IMR-90 (cell line): ENCODE data around the gene ZCWPW1. TPM values are rescaled to one million over a fixed set of nuclear protein-coding genes. Genes with fewer than 3 reads are reported as not detected.
A peak's percentile ranks its signal among the peaks of the same experiment; 100 is the strongest.

ENCODE experiments used
- ATAC-seq: fragments of 200-7000 bp; cut with Tn5 transposase; 2 replicates; pipeline ENCODE4 v1.9.1; 2020; ENCODE audit warnings: low read depth, mild to moderate bottlenecking, moderate library complexity
- BruUV-seq: library from RNA; stranded (reverse); fragments of 400-500 nt; replicated peaks from 2 replicates; lab custom pipeline; 2021; lab: Mats Ljungman, UMichigan
- CTCF ChIA-PET: fragments of 300-600 bp; formaldehyde crosslinking; extraction: SDS; loops from one replicate; lab custom pipeline; 2021; ENCODE audit warnings: antibody characterized with exemption; lab: Yijun Ruan, JAX
- POLR2A ChIA-PET: fragments of 300-600 bp; sonication (Branson Sonifier 250); formaldehyde crosslinking; loops from one replicate; lab custom pipeline; 2022; ENCODE audit warnings: antibody characterized with exemption; ENCODE audit not compliant: unreplicated experiment; lab: Charles Lee
- DNase-seq: peaks from one replicate; pipeline ENCODE4 v3.0.0; 2013
- H2AFZ ChIP-seq: replicated peaks from 2 replicates; pipeline ENCODE3; 2013; ENCODE audit warnings: low read length, mild to moderate bottlenecking; ENCODE audit not compliant: poor library complexity
- H2AK5ac ChIP-seq: 2 replicates; pipeline ENCODE4 v1.6.1; 2013; ENCODE audit warnings: low read depth, low read length, inconsistent platforms
- H2AK9ac ChIP-seq: replicated peaks from 2 replicates; pipeline ENCODE3; 2013; ENCODE audit warnings: mild to moderate bottlenecking, low read depth, low read length, moderate library complexity; ENCODE audit not compliant: poor library complexity
- H2BK120ac ChIP-seq: 2 replicates; pipeline ENCODE4 v1.6.1; 2013; ENCODE audit warnings: low read depth, low read length, inconsistent platforms
- H2BK15ac ChIP-seq: 3 replicates; pipeline ENCODE4 v1.6.1; 2013; ENCODE audit warnings: low read depth, low read length, inconsistent platforms
- H2BK20ac ChIP-seq: 2 replicates; pipeline ENCODE4 v1.6.1; 2013; ENCODE audit warnings: low read depth, mild to moderate bottlenecking, inconsistent platforms, low read length, moderate library complexity
- H2BK5ac ChIP-seq: 2 replicates; pipeline ENCODE4 v1.6.1; 2013; ENCODE audit warnings: mild to moderate bottlenecking, low read depth, low read length, inconsistent platforms; ENCODE audit not compliant: poor library complexity, severe bottlenecking
- H3K14ac ChIP-seq: replicated peaks from 2 replicates; pipeline ENCODE4 v1.6.1; 2013; ENCODE audit warnings: low read depth, low read length, inconsistent platforms
- H3K18ac ChIP-seq: 2 replicates; pipeline ENCODE4 v1.6.1; 2013; ENCODE audit warnings: low read depth, low read length, control low read depth
- H3K23ac ChIP-seq: 2 replicates; pipeline ENCODE4 v1.6.1; 2013; ENCODE audit warnings: low read depth, low read length, inconsistent platforms
- H3K27ac ChIP-seq: 2 replicates; pipeline ENCODE4 v1.5.1; 2013; ENCODE audit warnings: mild to moderate bottlenecking, control low read depth, low read length; ENCODE audit not compliant: insufficient read depth
- H3K27me3 ChIP-seq: 2 replicates; pipeline ENCODE4 v1.6.1; 2013; ENCODE audit warnings: low read length; ENCODE audit not compliant: control insufficient read depth, insufficient read depth
- H3K36me3 ChIP-seq: 2 replicates; pipeline ENCODE4 v1.6.1; 2013; ENCODE audit warnings: low read length, mixed read lengths; ENCODE audit not compliant: control insufficient read depth, insufficient read depth
- H3K4ac ChIP-seq: 2 replicates; pipeline ENCODE4 v1.6.1; 2013; ENCODE audit warnings: low read depth, low read length, inconsistent platforms
- H3K4me1 ChIP-seq: 2 replicates; pipeline ENCODE4 v1.6.1; 2013; ENCODE audit warnings: low read length, mixed read lengths; ENCODE audit not compliant: control insufficient read depth, insufficient read depth
- H3K4me2 ChIP-seq: 2 replicates; pipeline ENCODE4 v1.6.1; 2013; ENCODE audit warnings: low read depth, mild to moderate bottlenecking, control low read depth, low read length, moderate library complexity
- H3K4me3 ChIP-seq: 2 replicates; pipeline ENCODE4 v1.5.1; 2013; ENCODE audit warnings: low read depth, mild to moderate bottlenecking, control low read depth, low read length, moderate library complexity; ENCODE audit not compliant: insufficient read depth
- H3K56ac ChIP-seq: 2 replicates; pipeline ENCODE4 v1.6.1; 2013; ENCODE audit warnings: low read length, inconsistent platforms; ENCODE audit not compliant: insufficient read depth; ENCODE audit errors: extremely low read depth
- H3K79me1 ChIP-seq, 2 experiments: 2 replicates each; pipeline ENCODE4 v1.6.1; 2013; ENCODE audit warnings: low read length in 2 of 2, inconsistent platforms in 1 of 2, low read depth in 1 of 2
- H3K9ac ChIP-seq: 2 replicates; pipeline ENCODE4 v1.6.1; 2013; ENCODE audit warnings: low read depth, low read length, control low read depth
- H3K9me1 ChIP-seq: 2 replicates; pipeline ENCODE4 v1.6.1; 2013; ENCODE audit warnings: low read length, inconsistent platforms; ENCODE audit not compliant: insufficient read depth
- H3K9me3 ChIP-seq: 2 replicates; pipeline ENCODE4 v1.6.1; 2013; ENCODE audit warnings: low read length; ENCODE audit not compliant: control insufficient read depth, insufficient read depth
- H4K20me1 ChIP-seq: 2 replicates; pipeline ENCODE4 v1.6.1; 2013; ENCODE audit warnings: low read length, inconsistent platforms; ENCODE audit not compliant: insufficient read depth
- H4K5ac ChIP-seq: 2 replicates; pipeline ENCODE4 v1.6.1; 2013; ENCODE audit warnings: mild to moderate bottlenecking, low read depth, low read length, control low read depth
- H4K8ac ChIP-seq, 2 experiments: 2 replicates each; pipeline ENCODE4 v1.6.1; 2013; ENCODE audit warnings: low read depth in 2 of 2, low read length in 2 of 2, control low read depth in 1 of 2, inconsistent platforms in 1 of 2
- H4K91ac ChIP-seq: 2 replicates; pipeline ENCODE4 v1.6.1; 2013; ENCODE audit warnings: low read depth, low read length, inconsistent platforms; ENCODE audit not compliant: insufficient read depth
- BHLHE40 ChIP-seq: fragments of 150-350 bp; IDR thresholded peaks from 2 replicates; pipeline ENCODE4 v1.6.1; 2016; ENCODE audit warnings: mild to moderate bottlenecking, low read depth, low read length
- CEBPB ChIP-seq: IDR thresholded peaks from 2 replicates; pipeline ENCODE4 v1.6.1; 2012; ENCODE audit warnings: low read depth, low read length, improper control_type of control experiment
- CHD1 ChIP-seq: IDR thresholded peaks from 2 replicates; pipeline ENCODE4 v1.6.1; 2012; ENCODE audit warnings: low read depth, low read length, improper control_type of control experiment
- FOS ChIP-seq: fragments of 150-350 bp; IDR thresholded peaks from 2 replicates; pipeline ENCODE4 v1.6.1; 2016; ENCODE audit warnings: low read depth, low read length
- MAFK ChIP-seq: IDR thresholded peaks from 2 replicates; pipeline ENCODE4 v1.6.1; 2012; ENCODE audit warnings: low read depth, low read length, improper control_type of control experiment
- MAZ ChIP-seq: IDR thresholded peaks from 2 replicates; pipeline ENCODE4 v1.6.1; 2012; ENCODE audit warnings: low read depth, mild to moderate bottlenecking, low read length, improper control_type of control experiment, moderate library complexity, borderline replicate concordance
- MXI1 ChIP-seq: IDR thresholded peaks from 2 replicates; pipeline ENCODE4 v1.6.1; 2012; ENCODE audit warnings: low read depth, mild to moderate bottlenecking, low read length, moderate library complexity, borderline replicate concordance
- NFE2L2 ChIP-seq: fragments of 150-350 bp; IDR thresholded peaks from 2 replicates; pipeline ENCODE4 v1.6.1; 2016; ENCODE audit warnings: low read depth, mild to moderate bottlenecking, low read length
- POLR2A ChIP-seq: IDR thresholded peaks from 2 replicates; pipeline ENCODE4 v1.6.1; 2012; ENCODE audit warnings: mild to moderate bottlenecking, low read depth, low read length
- RAD21 ChIP-seq: IDR thresholded peaks from 2 replicates; pipeline ENCODE4 v1.6.1; 2012; ENCODE audit warnings: low read length, improper control_type of control experiment
- RCOR1 ChIP-seq: IDR thresholded peaks from 2 replicates; pipeline ENCODE4 v1.6.1; 2012; ENCODE audit warnings: mild to moderate bottlenecking, low read length, improper control_type of control experiment; ENCODE audit not compliant: insufficient replicate concordance
- RFX5 ChIP-seq: IDR thresholded peaks from 2 replicates; pipeline ENCODE4 v1.8.0; 2012; ENCODE audit warnings: low read depth, mild to moderate bottlenecking, low read length, moderate library complexity
- SMC3 ChIP-seq: fragments of 150-350 bp; IDR thresholded peaks from 2 replicates; pipeline ENCODE4 v1.6.1; 2016; ENCODE audit warnings: low read depth, mild to moderate bottlenecking, antibody characterized with exemption, low read length, moderate library complexity
- WGBS, 2 experiments: methylation state at CpG; one replicate each; pipeline versions ENCODE4 v1.1.5 to v1.1.7; 2013; ENCODE audit warnings: missing lambda C conversion rate in 2 of 2; ENCODE audit not compliant: insufficient read length in 1 of 2; ENCODE audit errors: extremely low coverage in 2 of 2; 5-methylcytosine and 5-hydroxymethylcytosine counted together
- dilution Hi-C: fragments of 300-500 bp; cut with HindIII; formaldehyde crosslinking; loops from one replicate; pipeline ENCODE4 v1.14.3; 2018; ENCODE audit warnings: low sequenced_read_pairs; ENCODE audit not compliant: unreplicated experiment
- in situ Hi-C: fragments of 300-500 bp; cut with MboI; formaldehyde crosslinking; loops from 3 replicates; pipeline ENCODE4 v1.14.3; 2019; ENCODE audit warnings: low sequenced_read_pairs, inconsistent platforms, mixed read lengths
- intact Hi-C: fragments of 100-400 bp; cut with micrococcal nuclease; formaldehyde crosslinking; loops from 2 replicates; pipeline ENCODE4 v1.10.0; 2022
- polyA plus RNA-seq, 3 experiments: library from polyadenylated mRNA; depleted of rRNA; stranded (reverse); fragments of >200 nt; gene quantifications; 2 replicates each; pipeline ENCODE4 v1.2.3, GENCODE V29; 2012; ENCODE audit warnings: low replicate concordance in 1 of 3
- total RNA-seq: library from RNA; depleted of rRNA; stranded (reverse); fragments of >200 nt; gene quantifications from 2 replicates; pipeline ENCODE4 v1.2.3, GENCODE V29; 2012
- TF ChIP-seq, protein P1 (sequence below): conservative IDR thresholded peaks from 2 replicates; pipeline ENCODE4 v1.5.1; 2012; ENCODE audit warnings: mild to moderate bottlenecking, low read depth, low read length, improper control_type of control experiment
- TF ChIP-seq, protein P2 (sequence below): fragments of 150-350 bp; IDR thresholded peaks from 2 replicates; pipeline ENCODE4 v1.6.1; 2016; ENCODE audit warnings: low read depth, mild to moderate bottlenecking, low read length, moderate library complexity, borderline replicate concordance
- TF ChIP-seq, protein P3 (sequence below): fragments of 150-350 bp; IDR thresholded peaks from 2 replicates; pipeline ENCODE4 v1.6.1; 2017; ENCODE audit warnings: mild to moderate bottlenecking, antibody characterized with exemption, low read length, low read depth

The ZCWPW1 gene
- total and polyA plus RNA-seq, 2 of the 4 experiments (the other 2 are of a cell fraction): 0.72 to 1.3 TPM

DNA sequence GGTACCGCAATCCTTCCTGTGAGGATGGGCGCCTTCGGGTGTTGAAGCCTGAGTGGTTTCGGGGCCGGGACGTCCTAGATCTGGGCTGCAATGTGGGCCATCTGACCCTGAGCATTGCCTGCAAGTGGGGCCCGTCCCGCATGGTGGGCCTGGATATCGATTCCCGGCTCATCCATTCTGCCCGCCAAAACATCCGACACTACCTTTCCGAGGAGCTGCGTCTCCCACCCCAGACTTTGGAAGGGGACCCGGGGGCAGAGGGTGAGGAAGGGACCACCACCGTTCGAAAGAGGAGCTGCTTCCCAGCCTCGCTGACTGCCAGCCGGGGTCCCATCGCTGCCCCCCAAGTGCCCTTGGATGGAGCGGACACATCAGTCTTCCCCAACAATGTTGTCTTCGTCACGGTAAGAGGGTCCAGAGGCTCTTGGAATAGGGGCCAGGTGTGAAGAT, 2.8 kb upstream of the ZCWPW1 start:
- H3K56ac ChIP-seq: no peak overlapping the region
- no peak overlapping the region for H3K4me3 ChIP-seq
- no peak overlapping the region; a peak in 1 of 4 replicates for H4K8ac ChIP-seq
- 94% methylated on average over 12 of the region's 23 CpGs; no CpG with 5 or more reads in 1 of the 2 experiments for WGBS, 2 experiments
- H3K9me3 ChIP-seq: no peaks in the 10 kb centered on the region
- H3K4me2 ChIP-seq: peak overlapping the region; percentile 77; the same call in 1 of the 2 replicates
- H2BK120ac ChIP-seq: no peak overlapping the region
- peaks cover 13% of the 10 kb centered on the region for H4K20me1 ChIP-seq
- no peak overlapping the region for H2BK15ac ChIP-seq
- no peaks in the 10 kb centered on the region for H3K27me3 ChIP-seq
- no peak overlapping the region for H3K18ac ChIP-seq
- intact Hi-C loops (no loop called here), dilution Hi-C loops (no loop called here), in situ Hi-C loops (loop anchor here (25.0 kb wide), 1 partner anchor 681 kb away; no protein-coding TSS in a partner anchor)
- peak overlapping the region; percentile 4; the same call in 1 of the 2 replicates for H2AK5ac ChIP-seq
- H3K4me1 ChIP-seq: peaks cover 8% of the 10 kb centered on the region; the same call in 1 of the 2 replicates
- H4K91ac ChIP-seq: no peak overlapping the region
- peaks cover 28% of the 10 kb centered on the region for H3K36me3 ChIP-seq
- H3K27ac ChIP-seq: no peak overlapping the region
- ATAC-seq (no peak), DNase-seq (no peak)
- no peak overlapping the region for H3K4ac ChIP-seq
- no peak overlapping the region for H2BK5ac ChIP-seq
- no peak overlapping the region for H3K9ac ChIP-seq
- TF ChIP-seq, protein P1, sequence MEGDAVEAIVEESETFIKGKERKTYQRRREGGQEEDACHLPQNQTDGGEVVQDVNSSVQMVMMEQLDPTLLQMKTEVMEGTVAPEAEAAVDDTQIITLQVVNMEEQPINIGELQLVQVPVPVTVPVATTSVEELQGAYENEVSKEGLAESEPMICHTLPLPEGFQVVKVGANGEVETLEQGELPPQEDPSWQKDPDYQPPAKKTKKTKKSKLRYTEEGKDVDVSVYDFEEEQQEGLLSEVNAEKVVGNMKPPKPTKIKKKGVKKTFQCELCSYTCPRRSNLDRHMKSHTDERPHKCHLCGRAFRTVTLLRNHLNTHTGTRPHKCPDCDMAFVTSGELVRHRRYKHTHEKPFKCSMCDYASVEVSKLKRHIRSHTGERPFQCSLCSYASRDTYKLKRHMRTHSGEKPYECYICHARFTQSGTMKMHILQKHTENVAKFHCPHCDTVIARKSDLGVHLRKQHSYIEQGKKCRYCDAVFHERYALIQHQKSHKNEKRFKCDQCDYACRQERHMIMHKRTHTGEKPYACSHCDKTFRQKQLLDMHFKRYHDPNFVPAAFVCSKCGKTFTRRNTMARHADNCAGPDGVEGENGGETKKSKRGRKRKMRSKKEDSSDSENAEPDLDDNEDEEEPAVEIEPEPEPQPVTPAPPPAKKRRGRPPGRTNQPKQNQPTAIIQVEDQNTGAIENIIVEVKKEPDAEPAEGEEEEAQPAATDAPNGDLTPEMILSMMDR: no peak
- no peak for TF ChIP-seq CEBPB
- no peak for TF ChIP-seq RAD21
- no peak for TF ChIP-seq MAFK
- TF ChIP-seq BHLHE40: no peak
- TF ChIP-seq FOS: no peak
- TF ChIP-seq MXI1: no peak
- TF ChIP-seq NFE2L2: no peak
- TF ChIP-seq SMC3: no peak
- no peak for TF ChIP-seq POLR2A
- no peak for TF ChIP-seq MAZ
- no peak for TF ChIP-seq RCOR1
- TF ChIP-seq, protein P2, sequence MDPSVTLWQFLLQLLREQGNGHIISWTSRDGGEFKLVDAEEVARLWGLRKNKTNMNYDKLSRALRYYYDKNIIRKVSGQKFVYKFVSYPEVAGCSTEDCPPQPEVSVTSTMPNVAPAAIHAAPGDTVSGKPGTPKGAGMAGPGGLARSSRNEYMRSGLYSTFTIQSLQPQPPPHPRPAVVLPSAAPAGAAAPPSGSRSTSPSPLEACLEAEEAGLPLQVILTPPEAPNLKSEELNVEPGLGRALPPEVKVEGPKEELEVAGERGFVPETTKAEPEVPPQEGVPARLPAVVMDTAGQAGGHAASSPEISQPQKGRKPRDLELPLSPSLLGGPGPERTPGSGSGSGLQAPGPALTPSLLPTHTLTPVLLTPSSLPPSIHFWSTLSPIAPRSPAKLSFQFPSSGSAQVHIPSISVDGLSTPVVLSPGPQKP: no peak
- TF ChIP-seq, protein P3, sequence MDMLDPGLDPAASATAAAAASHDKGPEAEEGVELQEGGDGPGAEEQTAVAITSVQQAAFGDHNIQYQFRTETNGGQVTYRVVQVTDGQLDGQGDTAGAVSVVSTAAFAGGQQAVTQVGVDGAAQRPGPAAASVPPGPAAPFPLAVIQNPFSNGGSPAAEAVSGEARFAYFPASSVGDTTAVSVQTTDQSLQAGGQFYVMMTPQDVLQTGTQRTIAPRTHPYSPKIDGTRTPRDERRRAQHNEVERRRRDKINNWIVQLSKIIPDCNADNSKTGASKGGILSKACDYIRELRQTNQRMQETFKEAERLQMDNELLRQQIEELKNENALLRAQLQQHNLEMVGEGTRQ: no peak
- TF ChIP-seq CHD1: no peak
- TF ChIP-seq RFX5: no peak
- no peak overlapping the region for H4K5ac ChIP-seq
- BruUV-seq: no TSS peak
- CTCF ChIA-PET: no interaction called here
- H3K23ac ChIP-seq: no peak overlapping the region
- peaks cover 13% of the 10 kb centered on the region for H3K9me1 ChIP-seq
- POLR2A ChIA-PET: interaction anchor here (0.7 kb wide), 1 partner anchor 13 kb away, joined by 3 read pairs; no protein-coding TSS in a partner anchor
- H3K14ac ChIP-seq: no peak overlapping the region
- H2AFZ ChIP-seq: no peak overlapping the region
- H3K79me1 ChIP-seq: peaks cover 15 to 56% of the 10 kb centered on the region in 2 experiments
- H2AK9ac ChIP-seq: peak overlapping the region; percentile 70
- H2BK20ac ChIP-seq: no peak overlapping the region
